Measurements from ENCODE around the gene SNTG2. TPM values are rescaled to one million over a fixed set of nuclear protein-coding genes. Genes with fewer than 3 reads are reported as not detected.

Gene SNTG2
- total RNA-seq, 1 experiment from 2014 or later, result 0.86 TPM

DNA sequence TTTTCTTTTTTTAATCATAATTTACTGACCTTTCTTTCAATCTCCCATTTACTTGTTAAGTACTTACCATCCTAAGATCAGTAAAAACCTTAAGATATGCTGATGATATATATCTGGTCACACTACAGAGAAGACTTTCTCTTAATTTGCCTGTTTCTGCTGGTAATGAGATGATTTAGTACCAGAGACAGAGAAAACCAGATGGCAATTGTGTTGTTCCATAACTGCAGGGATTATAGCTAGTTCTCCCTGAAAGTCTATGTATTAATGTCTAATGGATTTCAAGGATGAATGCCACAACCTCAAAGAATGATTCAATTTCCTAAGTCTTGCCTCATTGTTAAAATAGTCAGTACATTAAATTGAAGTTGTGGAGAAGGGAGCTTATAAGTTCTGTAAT is 40.3 kb downstream of the SNTG2 start:
- no peak for DNase-seq (ENCODE audit: low spot score)

DNA sequence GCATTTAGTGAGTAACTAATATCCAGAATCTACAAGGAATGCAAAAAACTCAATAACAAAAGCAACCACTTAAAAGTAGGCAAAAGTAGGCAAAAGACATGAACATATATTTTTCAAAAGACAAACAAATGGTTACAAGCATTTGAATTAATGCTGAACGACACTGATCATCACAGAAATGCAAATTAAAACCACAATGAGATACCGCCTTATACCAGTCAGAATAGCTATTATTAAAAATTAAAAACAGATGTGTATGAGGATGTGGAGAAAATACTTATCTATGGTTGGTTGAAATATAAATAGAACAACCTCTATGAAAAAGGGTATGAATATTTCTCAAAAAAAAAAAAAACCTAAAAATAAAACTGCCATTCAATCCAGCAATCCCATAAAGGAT is 51.7 kb downstream of the SNTG2 start:
- no peak for DNase-seq (ENCODE audit: low spot score)

DNA sequence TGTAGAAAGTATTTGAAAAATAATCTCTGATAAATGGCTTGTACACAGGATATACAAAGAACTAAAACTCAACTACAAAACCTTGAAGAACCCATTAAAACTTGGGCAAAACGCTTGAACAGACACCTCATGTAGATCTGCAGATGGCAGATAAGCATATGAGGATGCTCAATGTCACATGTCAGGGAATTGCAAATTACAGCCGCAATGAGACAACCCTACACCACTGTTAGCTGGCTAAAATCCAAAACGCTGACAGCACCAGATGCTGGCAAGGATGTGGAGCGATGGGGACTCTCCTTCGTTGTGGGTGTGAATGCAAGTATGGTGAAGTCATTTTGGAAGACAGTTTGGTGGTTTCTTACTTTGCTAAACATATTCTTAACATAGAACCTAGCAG is 53.7 kb downstream of the SNTG2 start:
- DNase-seq (ENCODE audit: low spot score), result no peak

DNA sequence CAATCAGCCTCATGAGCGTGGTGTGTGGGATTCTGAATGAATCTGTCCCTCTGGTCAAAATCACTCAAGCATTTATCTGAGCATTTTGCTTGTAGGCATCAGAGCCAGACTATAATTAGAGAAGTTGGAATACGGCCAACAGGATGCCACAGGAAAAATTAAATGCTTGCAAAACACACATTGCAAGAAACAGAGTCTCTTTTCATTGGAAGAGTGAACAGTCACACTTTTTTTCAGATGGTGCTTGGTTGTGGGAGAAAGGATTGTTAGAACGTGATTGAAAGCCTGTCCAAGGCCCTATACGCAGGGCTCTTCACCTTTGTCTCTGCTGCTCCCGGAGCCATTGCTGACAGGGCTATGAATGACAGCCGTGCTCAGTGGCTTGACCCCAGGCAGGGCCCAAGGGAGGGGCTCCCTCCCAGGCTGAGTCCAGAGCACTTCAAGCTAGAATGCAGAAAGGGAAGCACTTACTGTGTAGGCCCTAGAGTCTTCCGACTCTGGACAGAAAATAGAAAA is 59.8 kb downstream of the SNTG2 start:
- DNase-seq (ENCODE audit: low spot score), result no peak

DNA sequence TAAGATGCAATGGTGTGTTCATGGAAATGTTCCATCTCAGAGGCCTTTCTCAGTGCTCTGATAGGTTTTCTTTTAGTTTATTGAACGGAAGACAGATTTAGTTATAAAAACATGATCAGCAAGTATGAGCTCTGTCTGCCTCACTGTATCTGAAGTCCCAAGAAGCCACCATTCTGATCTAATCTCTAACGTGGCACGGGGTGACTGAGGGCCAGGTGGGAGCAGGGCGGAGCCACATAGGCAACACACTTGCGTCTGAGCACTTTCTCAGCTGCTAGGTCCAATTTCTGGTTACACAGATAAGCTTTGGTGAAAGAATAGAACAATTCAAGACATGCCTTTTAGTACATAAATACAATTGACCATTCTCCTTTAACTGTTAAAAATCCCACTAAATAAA is 60.4 kb downstream of the SNTG2 start:
- no peak for DNase-seq (ENCODE audit: low spot score)

DNA sequence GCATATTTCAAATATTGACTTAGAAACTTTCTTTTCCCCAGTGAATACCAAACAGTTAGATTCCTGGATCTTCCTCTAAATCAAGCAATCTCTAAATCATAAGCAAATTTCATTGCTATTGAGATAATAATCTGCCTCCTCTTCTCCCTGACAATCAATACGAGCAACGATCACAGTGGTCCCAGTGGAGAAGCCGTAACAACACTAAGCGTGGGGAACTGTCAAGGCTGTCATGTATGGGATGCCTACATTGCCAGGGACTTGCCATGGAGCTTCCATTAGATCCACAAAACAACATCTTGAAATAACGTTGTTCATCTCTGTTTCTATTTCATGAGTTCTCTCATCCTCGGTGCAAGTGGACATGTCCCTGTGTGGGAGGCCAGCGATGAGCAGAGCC is 61.3 kb downstream of the SNTG2 start:
- no peak for DNase-seq (ENCODE audit: low spot score)

DNA sequence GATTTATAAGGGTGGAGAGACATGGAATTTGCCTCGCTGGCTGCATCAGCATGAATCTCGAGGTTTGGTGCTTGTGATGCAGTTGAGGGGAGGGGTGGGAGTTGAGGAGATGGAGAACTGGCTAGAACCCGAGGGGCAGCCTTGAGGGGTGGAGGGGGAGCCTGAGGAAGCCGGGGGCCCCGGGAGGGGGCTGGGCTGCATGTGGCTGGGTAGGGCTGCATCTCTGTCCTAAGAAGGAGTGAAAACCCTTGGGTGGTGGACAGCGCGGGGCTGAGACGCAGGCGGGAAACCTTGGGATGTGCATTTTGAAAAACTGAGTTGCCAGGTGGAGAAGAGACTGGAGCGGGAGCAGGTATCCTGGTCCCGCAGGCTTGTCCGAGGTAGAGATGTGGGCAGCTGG is 64.2 kb downstream of the SNTG2 start:
- DNase-seq (ENCODE audit: low spot score), result no peak

DNA sequence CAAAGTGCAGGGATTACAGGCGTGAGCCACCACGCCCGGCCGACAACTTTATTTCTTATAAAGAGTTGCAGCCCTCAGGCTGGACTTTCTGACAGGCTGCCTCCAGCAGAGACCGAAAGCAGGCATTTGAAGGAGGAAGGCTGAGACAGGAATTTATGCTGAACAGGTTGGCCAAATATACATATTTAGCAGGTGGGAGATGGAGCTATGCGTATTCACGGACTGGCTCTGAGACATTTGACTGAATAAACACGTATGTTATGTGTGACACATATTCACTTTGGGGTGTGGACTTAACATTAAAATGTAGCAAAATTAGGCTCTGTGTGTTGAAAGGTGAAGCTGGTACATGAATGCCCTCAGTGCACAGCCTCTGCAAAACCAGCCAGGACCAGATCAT is 65.9 kb downstream of the SNTG2 start:
- DNase-seq (ENCODE audit: low spot score), result no peak

DNA sequence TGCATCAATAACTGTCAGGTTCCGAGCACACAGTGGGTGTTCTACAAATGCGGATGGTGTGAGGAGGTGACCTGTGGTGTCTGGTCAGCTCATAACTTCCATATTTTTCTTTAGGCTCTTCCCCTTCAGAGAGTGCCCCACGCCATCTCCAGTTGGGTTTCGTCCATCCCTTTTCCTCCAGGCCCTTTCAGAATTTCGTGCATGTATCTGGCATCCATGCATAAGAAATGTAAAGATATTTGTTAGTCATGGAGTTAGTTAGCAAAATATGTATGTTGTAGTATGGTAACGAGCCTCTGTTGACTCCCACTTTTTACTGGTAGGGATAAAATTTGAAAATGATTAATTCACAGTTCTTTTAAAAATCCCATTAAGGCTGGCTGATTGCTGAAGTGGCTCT is 67.2 kb downstream of the SNTG2 start:
- no peak for DNase-seq (ENCODE audit: low spot score)

DNA sequence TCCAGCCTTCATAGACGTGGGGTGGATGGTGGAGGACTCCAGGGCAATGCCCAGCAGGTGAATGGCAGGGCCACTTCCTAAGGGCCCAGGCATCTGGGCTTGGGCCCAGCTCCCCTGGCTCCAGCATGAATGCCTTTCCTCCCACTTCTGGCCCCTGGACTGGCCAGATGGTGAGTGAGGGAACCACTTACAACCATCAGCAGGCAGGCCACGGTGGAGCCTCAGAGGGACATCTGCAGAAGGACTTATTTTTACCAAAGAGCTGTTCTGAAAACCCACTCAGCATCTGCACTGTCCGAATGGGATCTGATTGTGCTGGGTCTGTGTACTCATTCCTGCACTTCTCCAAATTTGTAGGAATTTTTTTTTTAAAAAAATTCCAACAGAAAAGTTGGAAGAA is 69.6 kb downstream of the SNTG2 start:
- DNase-seq (ENCODE audit: low spot score), result no peak

DNA sequence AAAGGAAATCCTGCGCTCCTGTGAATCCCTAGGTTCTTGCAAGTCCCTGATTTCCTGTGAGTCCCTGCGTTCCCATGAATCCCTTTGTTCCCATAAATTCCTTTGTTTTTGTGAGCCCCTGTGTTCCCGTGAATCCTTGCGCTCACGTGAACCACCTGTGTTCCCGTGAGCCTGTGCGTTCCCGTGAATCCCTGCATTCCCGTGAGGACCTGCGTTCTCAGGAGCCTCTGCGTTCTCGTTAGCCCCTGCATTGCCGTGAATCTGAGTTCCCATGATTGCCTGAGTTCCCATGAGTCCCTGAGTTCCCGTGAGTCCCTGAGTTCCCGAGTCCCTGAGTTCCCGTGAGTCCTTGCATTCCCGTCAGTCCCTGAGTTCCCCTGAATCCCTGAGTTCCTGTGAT is 71.5 kb downstream of the SNTG2 start:
- DNase-seq (ENCODE audit: low spot score), result no peak

DNA sequence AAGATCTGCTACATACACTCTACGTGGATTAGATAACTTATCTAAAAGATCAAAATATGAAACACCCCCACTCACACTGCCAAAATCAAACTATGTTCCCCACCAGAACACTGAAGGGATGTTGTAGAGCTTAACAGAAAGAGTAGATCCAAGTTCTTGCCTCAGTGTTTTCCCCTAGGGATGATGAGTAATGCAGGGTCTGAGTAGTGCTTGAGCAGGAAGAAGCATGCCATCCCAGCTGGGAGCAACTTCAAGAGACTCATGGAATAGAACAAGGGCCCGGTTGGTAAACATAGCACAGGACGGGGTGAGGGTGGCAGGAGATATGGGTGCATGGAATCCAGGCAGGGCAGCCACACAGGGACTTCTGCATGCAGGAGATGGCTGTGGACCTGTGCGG is 74.3 kb downstream of the SNTG2 start:
- DNase-seq (ENCODE audit: low spot score), result no peak

DNA sequence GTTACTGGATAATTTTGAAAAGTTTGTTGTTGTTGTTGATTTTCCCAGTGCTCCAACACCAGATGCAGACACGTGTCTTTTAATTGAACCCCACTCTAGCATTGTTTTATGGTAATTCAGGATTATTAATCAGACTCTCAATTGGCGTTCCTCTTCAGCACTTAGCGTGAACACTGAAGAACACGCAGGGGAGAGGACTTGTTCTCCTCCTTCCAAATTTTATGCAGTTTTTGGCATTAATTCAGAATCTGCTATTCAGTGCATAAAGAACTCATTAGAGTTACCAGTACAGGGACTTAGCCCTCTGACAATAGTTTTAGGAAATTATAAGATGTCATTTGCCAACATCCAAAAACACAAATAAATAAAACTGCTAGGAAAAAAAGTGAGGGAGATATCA is 75.5 kb downstream of the SNTG2 start:
- no peak for DNase-seq (ENCODE audit: low spot score)

DNA sequence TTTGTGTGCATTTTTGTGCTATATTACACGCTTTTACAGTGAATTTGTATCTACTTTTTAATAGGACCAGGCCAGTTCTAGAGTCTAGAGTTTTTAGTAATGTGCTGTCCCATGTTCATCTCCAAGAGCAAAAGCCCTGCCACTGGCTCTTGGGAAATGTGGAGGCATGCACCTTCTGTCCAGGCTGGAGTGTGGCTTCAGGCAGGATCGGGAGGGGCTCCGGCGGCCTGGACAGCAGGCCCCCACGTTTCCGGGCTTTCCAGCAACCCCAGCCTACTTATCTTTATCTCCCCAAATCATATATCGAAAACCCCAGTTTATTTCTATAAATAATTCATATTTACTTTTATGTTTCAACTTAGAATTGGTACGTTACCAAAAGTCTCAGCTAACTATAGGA is 78.2 kb downstream of the SNTG2 start:
- no peak for DNase-seq (ENCODE audit: low spot score)

DNA sequence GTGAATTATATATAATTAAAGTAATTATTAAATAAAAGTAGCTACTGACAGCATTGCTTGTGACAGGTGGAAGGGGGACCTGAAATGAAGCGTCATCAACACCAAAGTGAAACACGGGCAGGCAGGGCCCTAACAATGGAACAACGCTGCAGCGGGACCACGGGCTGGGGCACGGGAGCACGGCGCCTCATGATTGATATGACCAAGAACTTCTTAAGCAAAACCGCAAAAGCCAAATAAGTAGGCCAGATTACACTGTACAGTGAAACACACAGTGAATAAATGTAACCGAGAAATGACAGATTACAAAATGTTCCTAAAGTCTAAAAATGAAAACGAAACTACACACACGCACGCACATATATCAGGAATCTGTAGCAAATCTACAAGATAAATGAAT is 81.4 kb downstream of the SNTG2 start:
- DNase-seq (ENCODE audit: low spot score), result peak; percentile 8

DNA sequence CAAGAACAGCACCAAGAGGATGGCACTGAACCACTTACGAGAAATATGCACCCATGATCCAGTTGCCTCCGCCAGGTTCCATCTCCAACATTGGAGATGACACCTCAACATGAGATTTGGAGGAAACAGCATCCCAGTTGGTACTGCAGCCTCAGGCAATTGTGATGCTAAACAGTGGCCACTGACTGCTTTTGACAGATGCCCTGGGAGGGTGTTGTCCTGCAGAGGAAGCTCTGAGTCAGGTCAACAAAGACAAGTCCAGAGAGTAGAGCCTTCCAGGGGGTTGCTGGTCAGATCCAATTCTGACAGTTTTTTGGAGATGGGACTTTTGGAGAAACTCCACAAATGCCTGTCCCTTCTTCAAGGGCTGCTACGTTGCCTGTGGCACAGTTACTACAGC is 82.4 kb downstream of the SNTG2 start:
- no peak for DNase-seq (ENCODE audit: low spot score)

DNA sequence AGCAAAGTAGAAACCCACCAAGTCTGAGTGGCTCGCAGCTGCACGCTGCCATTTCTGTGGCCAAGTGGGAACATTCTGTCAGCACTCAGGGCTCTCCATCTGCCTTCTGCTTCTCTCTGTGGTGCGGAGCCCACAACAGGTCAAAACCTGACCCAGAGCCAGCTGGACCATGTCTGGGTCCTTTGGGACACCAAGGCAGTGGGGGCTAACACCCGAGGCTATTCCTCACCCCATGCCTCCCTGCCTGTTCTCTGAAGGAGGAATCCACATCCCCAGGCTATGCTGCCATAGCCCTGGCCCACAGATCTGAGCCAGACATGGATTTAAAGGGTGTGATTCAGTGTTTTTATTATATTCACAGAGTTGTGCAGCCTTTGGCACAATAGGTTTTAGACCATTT is 86.4 kb downstream of the SNTG2 start:
- no peak for DNase-seq (ENCODE audit: low spot score)

DNA sequence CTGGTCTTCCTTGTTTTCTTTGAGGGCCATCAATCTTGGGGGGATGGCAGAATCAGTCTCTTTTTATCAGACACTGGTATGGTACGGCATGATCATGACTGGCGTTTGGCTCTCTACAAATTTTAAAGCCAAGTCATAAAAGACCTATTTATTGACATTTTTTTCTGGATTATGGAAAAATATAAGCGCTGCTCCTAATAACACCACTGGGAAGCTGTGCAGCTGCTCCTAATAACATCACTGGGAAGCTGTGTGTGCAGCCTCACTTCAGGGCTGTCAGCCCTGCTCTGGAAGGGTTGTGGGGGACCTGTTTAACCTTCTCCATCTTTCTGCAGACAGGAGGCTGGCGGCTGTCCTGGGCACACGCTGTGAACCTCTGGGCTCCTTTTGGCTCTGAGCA is 88.9 kb downstream of the SNTG2 start:
- no peak for DNase-seq (ENCODE audit: low spot score)

DNA sequence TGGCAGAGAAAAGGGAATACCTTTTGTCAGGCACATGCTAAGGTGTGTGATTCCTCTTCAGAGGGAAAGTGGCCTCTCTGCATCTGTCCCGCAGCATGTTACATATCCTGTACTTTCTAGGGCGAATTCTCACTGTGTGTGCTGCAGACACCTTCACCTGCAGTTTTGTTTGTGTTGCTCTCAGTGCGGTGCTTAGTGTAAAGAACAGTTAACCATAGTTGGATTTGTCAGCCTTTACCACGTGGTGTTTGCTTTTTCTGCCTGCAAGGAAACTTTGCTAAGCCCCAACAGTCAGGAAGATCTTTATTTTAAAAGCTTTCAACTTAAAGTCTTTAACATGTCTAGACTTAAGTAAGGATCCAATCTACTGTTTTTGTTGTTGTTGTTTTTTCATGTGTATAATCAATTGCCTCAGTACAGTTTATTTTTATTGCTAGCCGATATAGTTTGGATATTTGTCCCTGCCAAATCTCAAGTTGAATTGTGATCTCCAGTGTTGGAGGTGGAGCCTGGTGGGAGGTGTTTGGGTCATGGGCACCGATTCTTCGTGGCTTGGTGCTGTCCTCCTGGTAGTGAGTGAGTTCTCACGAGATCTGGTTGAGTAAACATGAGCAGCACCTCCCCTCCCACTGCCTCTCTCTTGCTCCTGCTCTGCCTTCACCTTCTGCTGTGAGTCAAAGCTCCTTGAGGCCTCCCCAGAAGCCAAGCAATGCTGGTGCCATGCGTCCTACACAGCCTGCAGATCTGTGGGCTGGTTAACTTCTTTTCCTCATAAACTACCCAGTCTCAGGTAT is 90.6 kb downstream of the SNTG2 start:
- DNase-seq (ENCODE audit: low spot score), result no peak

DNA sequence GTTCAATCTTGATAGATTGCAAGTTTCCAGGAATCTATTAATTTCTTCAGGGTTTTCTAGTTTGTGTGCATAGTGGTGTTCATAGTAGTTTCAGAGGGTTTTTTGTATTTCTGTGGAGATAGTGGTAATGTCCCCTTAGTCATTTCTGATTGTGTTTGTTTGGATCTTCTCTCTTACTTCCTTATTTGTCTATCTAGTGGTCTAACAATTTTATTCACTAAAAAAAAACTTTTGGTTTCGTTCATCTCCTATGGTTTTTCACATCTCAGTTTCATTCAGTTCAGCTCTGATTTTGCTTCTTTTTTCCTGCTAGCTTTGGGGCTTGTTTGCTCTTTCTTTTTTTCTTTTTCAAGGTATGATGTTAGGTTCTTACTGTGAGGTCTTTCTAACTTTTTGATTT is 94.5 kb downstream of the SNTG2 start:
- no peak for DNase-seq (ENCODE audit: low spot score)

DNA sequence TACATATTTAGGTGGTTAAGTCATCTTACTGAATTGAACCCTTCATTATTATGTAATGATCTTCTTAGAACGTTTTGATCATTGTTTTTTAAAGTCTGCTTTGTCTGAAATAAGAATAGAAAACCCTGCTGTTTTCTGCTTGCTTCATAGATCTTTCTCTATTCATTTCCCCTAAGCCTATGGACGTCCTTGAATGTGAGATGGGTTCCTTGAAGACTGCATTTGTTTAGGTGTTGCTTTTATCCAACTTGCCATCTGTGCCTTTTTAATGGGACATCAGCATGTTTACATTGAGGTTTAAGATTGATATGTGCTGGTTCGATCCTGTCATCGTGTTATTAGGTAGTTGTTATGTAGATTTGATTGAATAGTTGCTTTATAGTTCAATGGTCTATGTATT is 95.4 kb downstream of the SNTG2 start:
- no peak for DNase-seq (ENCODE audit: low spot score)

DNA sequence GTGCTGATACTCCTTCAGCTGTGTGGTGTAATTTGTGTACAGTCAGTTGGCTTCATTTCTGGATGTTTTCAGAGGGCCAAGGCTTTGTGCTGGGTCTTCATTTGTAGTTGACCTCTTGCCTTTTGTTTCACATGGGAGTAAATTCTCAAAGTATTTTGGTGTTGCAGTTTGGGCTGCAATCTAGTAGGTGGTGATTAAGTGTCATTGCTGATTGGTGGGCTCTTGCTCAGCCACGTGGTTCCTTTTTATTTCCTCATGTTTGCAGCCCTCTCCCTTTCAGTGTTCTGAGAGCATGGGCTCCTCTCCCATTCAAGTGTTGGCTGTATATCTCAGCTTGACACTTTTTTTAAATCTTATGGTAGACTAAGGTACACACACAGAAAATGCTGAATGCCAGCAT is 96.8 kb downstream of the SNTG2 start:
- peak; percentile 31 for DNase-seq (ENCODE audit: low spot score)

DNA sequence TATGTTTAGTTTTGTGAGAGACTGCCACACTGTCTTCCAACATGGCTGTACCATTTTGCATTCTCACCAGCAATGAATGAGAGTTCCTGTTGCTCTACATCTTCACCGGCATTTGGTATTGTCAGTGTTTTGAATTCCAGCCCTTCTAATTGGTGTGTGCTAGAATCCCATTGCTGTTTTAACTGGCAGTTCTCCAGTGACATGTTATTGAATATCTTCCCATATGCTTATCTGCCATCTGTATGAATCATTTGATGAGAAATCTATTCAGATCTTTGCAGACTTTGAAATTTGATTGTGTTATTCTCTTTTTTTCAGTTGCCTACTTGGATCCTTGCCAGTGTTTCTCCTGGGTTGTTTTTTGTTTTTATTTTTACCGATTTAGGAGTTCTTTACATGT is 99.0 kb downstream of the SNTG2 start:
- DNase-seq (ENCODE audit: low spot score), result no peak

DNA sequence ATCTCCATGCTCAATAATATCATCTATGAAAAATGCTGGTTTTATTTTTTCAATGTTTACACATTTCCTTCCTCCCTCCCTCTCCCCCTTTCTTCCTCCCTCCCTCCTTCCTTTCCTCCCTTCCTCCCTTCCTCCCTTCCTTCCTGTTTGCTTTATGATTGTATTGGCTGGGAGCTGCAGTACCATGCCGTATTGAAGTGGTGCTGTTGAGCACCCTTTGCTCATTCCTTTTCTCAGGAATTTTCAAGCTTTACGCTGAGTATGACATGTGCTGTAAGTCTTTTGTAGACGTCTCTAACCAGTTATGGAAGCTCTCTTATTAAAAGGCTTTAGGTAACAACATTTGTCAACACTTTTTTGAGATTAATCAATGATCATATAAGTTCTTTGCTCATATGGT is 100.4 kb downstream of the SNTG2 start:
- peak; percentile 59 for DNase-seq (ENCODE audit: low spot score)
